OCI-LY7 (cell line): Measurements from ENCODE around the gene ENO4.

Experiments
- CTCF ChIP-seq: fragments of 200-600 bp; sonication (generic); conservative IDR thresholded peaks from 2 replicates; pipeline ENCODE4 v1.5.1; 2014; ENCODE audit warnings: mild to moderate bottlenecking, antibody characterized with exemption, low read length, moderate library complexity, mixed read lengths
- EZH2phosphoT487 ChIP-seq: fragments of 200-600 bp; sonication (generic); IDR thresholded peaks from 2 replicates; pipeline ENCODE4 v1.6.1; 2018; ENCODE audit warnings: low read depth, borderline replicate concordance, mild to moderate bottlenecking, mixed run types, antibody characterized with exemption, low read length, moderate library complexity, mixed read lengths

- TF ChIP-seq CTCF (no peak), EZH2phosphoT487 (no peak)
These were observed 43.8 kb downstream of the ENO4 start for GRCh38 chr10:116892907-116893685.
